AG20443 (cell line): Measurements from ENCODE around the gene GRIA1.
"Not testable (repeated sequence)": the region's sequence is repeated elsewhere in the genome, so short reads cannot be mapped to it uniquely, and the experiment has no call there.

Experiments
- DNase-seq: peaks from one replicate; pipeline ENCODE4 v3.0.0; 2012; ENCODE audit warnings: low spot score, mixed read lengths

The GRIA1 gene

GRCh38 chr5:153835891-153836515 is 345.5 kb downstream of the GRIA1 start:
- no peak for DNase-seq

- DNase-seq = not testable (repeated sequence)
Measured at GRCh38 chr5:153849303-153850113, 359.0 kb downstream of the GRIA1 start.

GRCh38 chr5:153860195-153860886 is 369.9 kb downstream of the GRIA1 start:
- no peak for DNase-seq

GRCh38 chr5:153862906-153863305 is 372.4 kb downstream of the GRIA1 start:
- not testable (repeated sequence) for DNase-seq
